WTC11 (cell line): ENCODE measurements around the gene FYCO1. TPM values are rescaled to one million over a fixed set of nuclear protein-coding genes. Genes with fewer than 3 reads are reported as not detected.

ENCODE experiments used
- ATAC-seq: fragments of 200-7000 bp; cut with Tn5 transposase; 2 replicates; pipeline ENCODE4 v1.10.0; 2021; ENCODE audit warnings: mild to moderate bottlenecking, moderate library complexity
- CTCF ChIA-PET: fragments of 300-600 bp; sonication (Branson Sonifier 250); formaldehyde crosslinking; loops from one replicate; lab custom pipeline; 2021; ENCODE audit warnings: antibody characterized with exemption; lab: Charles Lee
- POLR2A ChIA-PET: fragments of 350-600 bp; sonication (Branson Sonifier 250); formaldehyde crosslinking; loops from one replicate; lab custom pipeline; 2021; ENCODE audit warnings: antibody characterized with exemption; lab: Charles Lee
- DNase-seq: peaks from one replicate; pipeline ENCODE4 v3.0.0; 2021; ENCODE audit warnings: low spot score
- H3K27ac Mint-ChIP-seq: 2 replicates; pipeline ENCODE4 v1.8.0; 2021; ENCODE audit warnings: mixed read lengths
- H3K27me3 Mint-ChIP-seq: 2 replicates; pipeline ENCODE4 v1.8.0; 2021; ENCODE audit warnings: low read depth, mild to moderate bottlenecking, moderate library complexity, mixed read lengths
- H3K36me3 Mint-ChIP-seq: 2 replicates; pipeline ENCODE4 v1.8.0; 2021; ENCODE audit warnings: mixed read lengths
- H3K4me1 Mint-ChIP-seq: 2 replicates; pipeline ENCODE4 v1.8.0; 2022; ENCODE audit warnings: mixed read lengths
- H3K4me3 Mint-ChIP-seq: 2 replicates; pipeline ENCODE4 v1.8.0; 2021; ENCODE audit warnings: mild to moderate bottlenecking, moderate library complexity, mixed read lengths
- H3K9me3 Mint-ChIP-seq: 2 replicates; pipeline ENCODE4 v1.8.0; 2021; ENCODE audit warnings: mixed read lengths
- ESRRA ChIP-seq: sonication (generic); formaldehyde crosslinking; IDR thresholded peaks from 2 replicates; pipeline ENCODE4 v1.8.1; 2022; ENCODE audit warnings: mild to moderate bottlenecking, missing genetic modification reagents, borderline replicate concordance
- ETV6 ChIP-seq: sonication (generic); formaldehyde crosslinking; IDR thresholded peaks from 2 replicates; pipeline ENCODE4 v1.8.1; 2022; ENCODE audit warnings: mild to moderate bottlenecking, missing genetic modification reagents
- GABPB1 ChIP-seq: sonication (generic); formaldehyde crosslinking; IDR thresholded peaks from 2 replicates; pipeline ENCODE4 v1.8.1; 2023; ENCODE audit warnings: mild to moderate bottlenecking, missing genetic modification reagents
- HMGA2 ChIP-seq: fragments of 250-450 bp; sonication (Bioruptor Pico); IDR thresholded peaks from 2 replicates; pipeline ENCODE4 v1.4.0; 2021; ENCODE audit warnings: mild to moderate bottlenecking, moderate library complexity
- KAT7 ChIP-seq: sonication (generic); formaldehyde crosslinking; IDR thresholded peaks from 2 replicates; pipeline ENCODE4 v1.8.1; 2023; ENCODE audit warnings: missing genetic modification reagents, mild to moderate bottlenecking, borderline replicate concordance
- NFE2L1 ChIP-seq: sonication (generic); formaldehyde crosslinking; IDR thresholded peaks from 2 replicates; pipeline ENCODE4 v1.8.1; 2023; ENCODE audit warnings: missing genetic modification reagents
- NR2C2 ChIP-seq: sonication (generic); formaldehyde crosslinking; IDR thresholded peaks from 2 replicates; pipeline ENCODE4 v1.8.0; 2022; ENCODE audit warnings: mild to moderate bottlenecking, missing genetic modification reagents
- PRRX2 ChIP-seq: fragments of 250-450 bp; sonication (Bioruptor Pico); IDR thresholded peaks from 2 replicates; pipeline ENCODE4 v1.8.0; 2021; ENCODE audit warnings: mild to moderate bottlenecking
- SOX15 ChIP-seq: fragments of 250-450 bp; sonication (Bioruptor Pico); IDR thresholded peaks from 2 replicates; pipeline ENCODE4 v1.9.0; 2021; ENCODE audit warnings: mild to moderate bottlenecking
- TEAD4 ChIP-seq: sonication (generic); formaldehyde crosslinking; IDR thresholded peaks from 2 replicates; pipeline ENCODE4 v1.8.0; 2022; ENCODE audit warnings: mild to moderate bottlenecking, missing genetic modification reagents
- ZNF396 ChIP-seq: fragments of 250-450 bp; sonication (Bioruptor Pico); IDR thresholded peaks from 2 replicates; pipeline ENCODE4 v1.8.0; 2021; ENCODE audit warnings: mild to moderate bottlenecking, moderate library complexity, borderline replicate concordance
- ZNF671 ChIP-seq: fragments of 250-450 bp; sonication (Bioruptor Pico); IDR thresholded peaks from 2 replicates; pipeline ENCODE4 v1.8.0; 2021; ENCODE audit warnings: mild to moderate bottlenecking
- total RNA-seq: library from RNA; stranded (reverse); gene quantifications from 3 replicates; pipeline ENCODE4 v1.2.3, GENCODE V29; 2021
- TF ChIP-seq, protein P1 (sequence below): sonication (generic); formaldehyde crosslinking; IDR thresholded peaks from 2 replicates; pipeline ENCODE4 v1.8.1; 2023; ENCODE audit warnings: mild to moderate bottlenecking, moderate library complexity, missing genetic modification reagents
- TF ChIP-seq, protein P2 (sequence below): sonication (generic); formaldehyde crosslinking; IDR thresholded peaks from 2 replicates; pipeline ENCODE4 v1.8.1; 2023; ENCODE audit warnings: mild to moderate bottlenecking, missing genetic modification reagents, moderate library complexity
- TF ChIP-seq, protein P3 (sequence below): sonication (generic); formaldehyde crosslinking; conservative IDR thresholded peaks from 2 replicates; pipeline ENCODE4 v1.8.1; 2023; ENCODE audit warnings: mild to moderate bottlenecking, low read depth, missing genetic modification reagents, moderate library complexity

FYCO1 gene
- total RNA-seq, 1 experiment from 2014 or later, result 13.9 TPM

- TF ChIP-seq, protein P1, sequence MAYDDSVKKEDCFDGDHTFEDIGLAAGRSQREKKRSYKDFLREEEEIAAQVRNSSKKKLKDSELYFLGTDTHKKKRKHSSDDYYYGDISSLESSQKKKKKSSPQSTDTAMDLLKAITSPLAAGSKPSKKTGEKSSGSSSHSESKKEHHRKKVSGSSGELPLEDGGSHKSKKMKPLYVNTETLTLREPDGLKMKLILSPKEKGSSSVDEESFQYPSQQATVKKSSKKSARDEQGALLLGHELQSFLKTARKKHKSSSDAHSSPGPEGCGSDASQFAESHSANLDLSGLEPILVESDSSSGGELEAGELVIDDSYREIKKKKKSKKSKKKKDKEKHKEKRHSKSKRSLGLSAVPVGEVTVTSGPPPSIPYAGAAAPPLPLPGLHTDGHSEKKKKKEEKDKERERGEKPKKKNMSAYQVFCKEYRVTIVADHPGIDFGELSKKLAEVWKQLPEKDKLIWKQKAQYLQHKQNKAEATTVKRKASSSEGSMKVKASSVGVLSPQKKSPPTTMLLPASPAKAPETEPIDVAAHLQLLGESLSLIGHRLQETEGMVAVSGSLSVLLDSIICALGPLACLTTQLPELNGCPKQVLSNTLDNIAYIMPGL (CRISPR knock-in tag), result no peak
- no peak for TF ChIP-seq ZNF671 (CRISPR knock-in tag)
- TF ChIP-seq, protein P2, sequence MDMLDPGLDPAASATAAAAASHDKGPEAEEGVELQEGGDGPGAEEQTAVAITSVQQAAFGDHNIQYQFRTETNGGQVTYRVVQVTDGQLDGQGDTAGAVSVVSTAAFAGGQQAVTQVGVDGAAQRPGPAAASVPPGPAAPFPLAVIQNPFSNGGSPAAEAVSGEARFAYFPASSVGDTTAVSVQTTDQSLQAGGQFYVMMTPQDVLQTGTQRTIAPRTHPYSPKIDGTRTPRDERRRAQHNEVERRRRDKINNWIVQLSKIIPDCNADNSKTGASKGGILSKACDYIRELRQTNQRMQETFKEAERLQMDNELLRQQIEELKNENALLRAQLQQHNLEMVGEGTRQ (CRISPR knock-in tag), result no peak
- TF ChIP-seq TEAD4 (CRISPR knock-in tag), result no peak
- no peak for TF ChIP-seq GABPB1 (CRISPR knock-in tag)
- TF ChIP-seq ESRRA (CRISPR knock-in tag), result no peak
- no peak for TF ChIP-seq ZNF396 (CRISPR knock-in tag)
- TF ChIP-seq, all 79 proteins: peak for 0
Measured at GRCh38 chr3:46019707-46020106, 24.1 kb upstream of the FYCO1 start (continued).

DNA sequence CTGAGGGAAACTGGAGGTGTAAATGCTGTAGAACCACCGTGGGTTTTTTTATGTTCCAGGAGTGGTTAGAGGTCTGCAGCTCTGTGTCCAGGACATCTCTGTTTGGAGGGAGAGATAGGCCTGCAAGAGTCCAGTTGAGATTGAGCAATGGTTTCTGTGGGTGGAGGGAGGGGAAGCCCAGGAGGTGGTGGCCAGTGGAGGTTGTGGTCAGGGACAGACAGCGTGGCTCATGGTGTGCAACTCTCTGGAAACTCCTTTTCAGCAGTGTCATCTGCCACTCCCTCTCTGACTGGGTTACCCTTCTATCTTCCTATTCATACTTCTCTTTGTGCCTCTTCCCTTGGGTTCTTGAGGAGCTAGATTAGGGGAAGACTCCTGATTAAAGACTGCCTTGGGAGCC is 22.1 kb upstream of the FYCO1 start:
- TF ChIP-seq HMGA2, result no peak
- TF ChIP-seq, all 79 proteins: peak for 0
- no peaks in the 10 kb centered on the region for H3K4me1 Mint-ChIP-seq
- ChIA-PET POLR2A (no interaction called here), CTCF (no interaction called here)
- no peaks in the 10 kb centered on the region for H3K36me3 Mint-ChIP-seq
- DNase-seq (no peak), ATAC-seq (no peak)
- H3K9me3 Mint-ChIP-seq, result peaks cover 9% of the 10 kb centered on the region; the same call in 1 of the 2 replicates
- no peak overlapping the region for H3K4me3 Mint-ChIP-seq
- H3K27ac Mint-ChIP-seq, result no peak overlapping the region
- H3K27me3 Mint-ChIP-seq, result peaks cover 8% of the 10 kb centered on the region

GRCh38 chr3:46013316-46014094 is 17.9 kb upstream of the FYCO1 start:
- Mint-ChIP-seq H3K4me3 (no peak overlapping the region), H3K27ac (no peak overlapping the region), H3K9me3 (0 out of 2 replicates have a peak, but pooled peaks cover 3% of the 10 kb centered on the region), H3K4me1 (no peaks in the 10 kb centered on the region; the same call in 1 of the 2 replicates), H3K27me3 (peaks cover 3% of the 10 kb centered on the region; the same call in 1 of the 2 replicates), H3K36me3 (no peaks in the 10 kb centered on the region)
- ChIA-PET POLR2A (no interaction called here), CTCF (interaction anchor here (1.3 kb wide), 1 partner anchor 263 kb away, joined by 3 read pairs; no protein-coding TSS in a partner anchor)
- no peak for TF ChIP-seq SOX15 (CRISPR knock-in tag)
- TF ChIP-seq NFE2L1, result no peak
- TF ChIP-seq KAT7 (CRISPR knock-in tag), result no peak
- no peak for TF ChIP-seq ETV6 (CRISPR knock-in tag)
- ATAC-seq, result no peak
- DNase-seq, result no peak

DNA sequence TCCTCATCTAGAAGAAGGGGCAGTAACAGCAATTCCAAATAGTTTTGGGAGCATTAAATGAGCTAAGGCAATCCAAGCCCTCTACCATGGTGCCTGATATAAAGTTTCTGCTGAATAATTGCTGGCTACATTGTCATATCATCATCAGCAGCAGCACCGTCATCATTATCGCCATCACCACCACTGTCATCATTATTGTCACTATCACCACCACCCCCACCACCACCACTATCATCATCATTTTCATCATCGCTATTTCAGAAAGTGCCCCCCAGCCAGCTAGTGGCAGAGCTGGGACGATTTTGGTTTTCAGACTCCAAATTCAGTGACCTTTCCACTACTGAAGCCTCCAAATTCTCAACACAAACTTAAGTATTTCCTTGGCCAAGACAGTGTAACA is 16.6 kb upstream of the FYCO1 start:
- Mint-ChIP-seq H3K36me3 (no peaks in the 10 kb centered on the region), H3K9me3 (0 out of 2 replicates have a peak, but pooled peaks cover 3% of the 10 kb centered on the region)
- ATAC-seq, result no peak
- no peak for TF ChIP-seq NR2C2 (CRISPR knock-in tag)
- no peak for TF ChIP-seq PRRX2 (CRISPR knock-in tag)
- TF ChIP-seq, all 79 proteins: peak for 0
- DNase-seq, result no peak
- Mint-ChIP-seq H3K27ac (no peak overlapping the region), H3K4me1 (peaks cover 13% of the 10 kb centered on the region), H3K27me3 (peaks cover 3% of the 10 kb centered on the region; the same call in 1 of the 2 replicates), H3K4me3 (no peak overlapping the region)
- ChIA-PET CTCF (no interaction called here), POLR2A (no interaction called here)

DNA sequence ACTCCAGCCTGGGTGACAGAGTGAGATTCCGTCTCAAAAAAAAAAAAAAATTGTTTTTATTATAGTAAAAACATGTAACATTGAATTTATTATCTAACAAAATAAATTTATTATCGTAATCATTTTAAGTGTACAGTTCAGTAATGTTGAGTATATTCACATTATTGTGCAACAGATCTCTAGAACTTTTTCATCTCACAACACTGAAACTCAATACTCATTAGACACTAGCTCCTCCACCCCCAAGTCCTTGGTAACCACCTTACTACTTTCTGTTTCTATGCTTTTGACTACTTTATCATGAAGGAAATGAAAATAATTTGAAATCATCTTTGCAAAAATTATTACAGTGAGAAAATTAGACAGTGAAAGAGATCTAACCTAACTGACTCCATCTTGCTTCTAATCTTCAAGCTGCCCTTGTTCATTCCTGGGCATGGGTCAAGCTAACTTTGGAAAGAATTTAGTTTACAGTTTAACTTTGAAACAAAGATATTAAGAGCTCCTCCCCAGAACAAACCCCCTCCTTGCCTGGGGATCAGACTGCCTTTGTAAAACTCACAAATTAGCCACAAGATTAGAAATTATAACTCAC is 15.0 kb upstream of the FYCO1 start:
- H3K9me3 Mint-ChIP-seq, result 0 out of 2 replicates have a peak, but pooled peaks cover 3% of the 10 kb centered on the region
- H3K4me3 Mint-ChIP-seq, result no peak overlapping the region
- H3K4me1 Mint-ChIP-seq, result peaks cover 28% of the 10 kb centered on the region
- ATAC-seq (no peak), DNase-seq (no peak)
- ChIA-PET CTCF (no interaction called here), POLR2A (no interaction called here)
- TF ChIP-seq, protein P3, sequence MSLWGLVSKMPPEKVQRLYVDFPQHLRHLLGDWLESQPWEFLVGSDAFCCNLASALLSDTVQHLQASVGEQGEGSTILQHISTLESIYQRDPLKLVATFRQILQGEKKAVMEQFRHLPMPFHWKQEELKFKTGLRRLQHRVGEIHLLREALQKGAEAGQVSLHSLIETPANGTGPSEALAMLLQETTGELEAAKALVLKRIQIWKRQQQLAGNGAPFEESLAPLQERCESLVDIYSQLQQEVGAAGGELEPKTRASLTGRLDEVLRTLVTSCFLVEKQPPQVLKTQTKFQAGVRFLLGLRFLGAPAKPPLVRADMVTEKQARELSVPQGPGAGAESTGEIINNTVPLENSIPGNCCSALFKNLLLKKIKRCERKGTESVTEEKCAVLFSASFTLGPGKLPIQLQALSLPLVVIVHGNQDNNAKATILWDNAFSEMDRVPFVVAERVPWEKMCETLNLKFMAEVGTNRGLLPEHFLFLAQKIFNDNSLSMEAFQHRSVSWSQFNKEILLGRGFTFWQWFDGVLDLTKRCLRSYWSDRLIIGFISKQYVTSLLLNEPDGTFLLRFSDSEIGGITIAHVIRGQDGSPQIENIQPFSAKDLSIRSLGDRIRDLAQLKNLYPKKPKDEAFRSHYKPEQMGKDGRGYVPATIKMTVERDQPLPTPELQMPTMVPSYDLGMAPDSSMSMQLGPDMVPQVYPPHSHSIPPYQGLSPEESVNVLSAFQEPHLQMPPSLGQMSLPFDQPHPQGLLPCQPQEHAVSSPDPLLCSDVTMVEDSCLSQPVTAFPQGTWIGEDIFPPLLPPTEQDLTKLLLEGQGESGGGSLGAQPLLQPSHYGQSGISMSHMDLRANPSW, result no peak
- H3K27ac Mint-ChIP-seq, result no peak overlapping the region
- H3K27me3 Mint-ChIP-seq, result peaks cover 3% of the 10 kb centered on the region; the same call in 1 of the 2 replicates
- no peaks in the 10 kb centered on the region for H3K36me3 Mint-ChIP-seq
